ACC112 (cell line): Measurements from ENCODE around the gene NOPCHAP1.
"Not testable (repeated sequence)": the region's sequence is repeated elsewhere in the genome, so short reads cannot be mapped to it uniquely, and the experiment has no call there.

Experiments
- H2AFZ ChIP-seq: fragments of 200-600 bp; sonication (generic); one replicate; pipeline ENCODE4 v1.6.0; 2017; ENCODE audit warnings: antibody characterized with exemption, low read length; ENCODE audit not compliant: unreplicated experiment
- H3K27ac ChIP-seq: fragments of 200-600 bp; sonication (generic); 2 replicates; pipeline ENCODE4 v1.5.1; 2014; ENCODE audit warnings: low read depth, mild to moderate bottlenecking, antibody characterized with exemption, low read length, moderate library complexity
- H3K27me3 ChIP-seq: fragments of 200-600 bp; sonication (generic); 2 replicates; pipeline ENCODE4 v1.6.1; 2014; ENCODE audit warnings: mild to moderate bottlenecking, antibody characterized with exemption, low read length, moderate library complexity, mixed read lengths; ENCODE audit not compliant: insufficient read depth
- H3K36me3 ChIP-seq: fragments of 200-600 bp; sonication (generic); 2 replicates; pipeline ENCODE4 v1.6.1; 2016; ENCODE audit warnings: mild to moderate bottlenecking, antibody characterized with exemption, low read length, moderate library complexity, mixed read lengths; ENCODE audit not compliant: insufficient read depth
- H3K4me1 ChIP-seq: fragments of 200-600 bp; sonication (generic); one replicate; pipeline ENCODE4 v1.6.1; 2016; ENCODE audit warnings: low read length, mixed read lengths; ENCODE audit not compliant: insufficient read depth, unreplicated experiment, control insufficient read depth
- H3K4me3 ChIP-seq: fragments of 200-600 bp; sonication (generic); 2 replicates; pipeline ENCODE4 v1.5.1; 2014; ENCODE audit warnings: mild to moderate bottlenecking, low read depth, low read length
- H3K79me2 ChIP-seq: fragments of 200-600 bp; sonication (generic); one replicate; pipeline ENCODE4 v1.6.0; 2016; ENCODE audit warnings: low read length; ENCODE audit not compliant: control insufficient read depth, unreplicated experiment, insufficient read depth

NOPCHAP1 gene, protein sequence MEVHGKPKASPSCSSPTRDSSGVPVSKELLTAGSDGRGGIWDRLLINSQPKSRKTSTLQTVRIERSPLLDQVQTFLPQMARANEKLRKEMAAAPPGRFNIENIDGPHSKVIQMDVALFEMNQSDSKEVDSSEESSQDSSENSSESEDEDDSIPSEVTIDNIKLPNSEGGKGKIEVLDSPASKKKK

DNA sequence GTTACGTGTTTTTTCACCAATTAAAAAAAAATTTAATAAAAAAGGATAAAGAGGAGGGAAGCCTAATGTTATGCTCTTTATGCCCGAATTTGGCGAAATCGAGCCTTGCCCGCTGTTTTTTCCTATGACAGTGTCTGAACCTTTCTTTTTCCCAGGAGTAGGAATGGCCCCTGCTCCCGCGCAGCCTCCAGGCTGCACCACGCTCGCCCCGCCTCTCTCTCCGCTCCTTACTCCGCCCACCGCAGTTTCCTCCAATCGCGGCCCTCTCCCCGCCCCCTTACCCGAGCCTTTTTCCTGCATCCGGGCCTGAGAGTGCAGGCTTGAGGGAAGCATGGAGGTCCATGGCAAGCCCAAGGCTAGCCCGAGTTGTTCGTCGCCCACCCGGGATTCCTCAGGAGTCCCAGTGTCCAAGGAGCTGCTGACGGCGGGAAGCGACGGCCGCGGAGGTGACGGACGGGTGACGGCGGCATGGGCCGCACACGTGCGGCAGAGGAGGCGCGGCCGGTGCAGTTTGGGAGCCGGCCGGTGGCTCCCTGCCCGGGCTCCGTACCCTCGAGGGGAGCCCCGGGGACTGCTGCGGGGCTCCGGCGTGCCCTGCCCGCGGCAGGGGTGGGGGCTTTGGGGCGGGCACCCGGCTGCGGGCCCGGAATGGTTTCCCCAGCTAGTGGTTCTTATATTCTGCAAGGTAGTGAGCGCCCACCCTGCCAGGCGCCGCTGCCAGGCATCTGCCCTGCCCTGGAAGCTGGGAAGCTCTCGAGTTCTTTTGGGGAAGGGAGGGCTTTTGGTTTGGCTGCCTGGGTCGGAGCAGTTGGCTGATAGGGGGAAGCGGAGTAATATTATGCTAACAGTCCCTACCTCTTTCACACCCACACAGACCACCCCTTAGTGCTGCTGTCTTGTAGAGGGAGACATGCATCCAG is at the start of gene NOPCHAP1:
NOPCHAP1 (plus strand) TSS at position 295 of the 920 bp plus-strand sequence; CDS start at position 332, 37 bp downstream.
- peak within 1 kb of the TSS; percentile 92 for H2AFZ ChIP-seq
- peaks cover 13% of the 10 kb centered on the region for H3K79me2 ChIP-seq
- H3K27me3 ChIP-seq: no peaks in the 10 kb centered on the region

GRCh38 chr12:104938371-104938770 is 47.7 kb upstream of the NOPCHAP1 start:
- Histone ChIP-seq H3K4me1 (peaks cover 9% of the 10 kb centered on the region), H3K27ac (no peak overlapping the region), H3K27me3 (no peaks in the 10 kb centered on the region), H3K4me3 (no peak overlapping the region), H3K79me2 (no peaks in the 10 kb centered on the region), H3K36me3 (no peaks in the 10 kb centered on the region), H2AFZ (no peak overlapping the region)

More for the DNA sequence above, at the start of gene NOPCHAP1:
- peaks cover 20% of the 10 kb centered on the region for H3K4me1 ChIP-seq
- H3K36me3 ChIP-seq: peaks cover 22% of the 10 kb centered on the region
- peak within 1 kb of the TSS; percentile 98 for H3K4me3 ChIP-seq
- H3K27ac ChIP-seq: no peak within 1 kb of the TSS

DNA sequence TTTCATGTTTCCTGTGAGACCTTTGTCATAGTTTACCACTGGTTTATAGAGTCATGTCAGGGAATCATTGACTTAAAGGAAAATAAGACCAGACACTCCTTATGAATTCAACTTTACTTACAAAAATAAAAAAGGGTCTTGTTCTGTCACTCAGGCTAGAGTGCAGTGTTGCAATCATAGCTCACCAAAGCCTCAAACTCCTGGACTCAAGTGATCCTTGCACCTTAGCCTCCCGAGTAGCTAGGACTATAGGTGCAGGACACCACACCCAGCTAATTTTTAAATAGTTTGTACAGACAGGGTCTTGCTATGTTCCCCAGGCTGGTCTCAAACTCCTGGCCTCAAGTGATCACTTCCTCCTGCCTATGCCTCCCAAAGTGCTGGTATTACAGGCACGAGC is 47.0 kb upstream of the NOPCHAP1 start:
- Histone ChIP-seq H3K36me3 (no peaks in the 10 kb centered on the region), H3K27ac (no peak overlapping the region), H3K27me3 (no peaks in the 10 kb centered on the region), H3K79me2 (no peaks in the 10 kb centered on the region), H3K4me3 (no peak overlapping the region), H3K4me1 (peaks cover 9% of the 10 kb centered on the region), H2AFZ (no peak overlapping the region)

DNA sequence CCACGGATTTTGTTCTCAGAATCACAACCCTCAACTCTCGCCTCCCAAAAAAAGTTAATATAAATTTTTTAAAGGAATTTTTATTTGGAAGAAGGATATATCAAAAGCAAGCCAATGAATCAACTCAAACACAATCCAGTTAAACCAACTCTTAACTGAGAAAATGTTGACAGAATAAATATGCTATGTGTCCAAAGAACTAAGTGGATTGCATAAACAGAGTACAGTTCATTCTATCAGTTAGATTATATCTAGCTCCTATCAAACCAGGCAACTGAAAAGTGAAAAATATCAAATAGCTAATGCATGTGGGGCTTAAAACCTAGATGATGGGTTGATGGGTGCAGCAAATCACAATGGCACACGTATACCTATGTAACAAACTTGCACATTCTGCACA is 44.7 kb upstream of the NOPCHAP1 start:
- H3K36me3 ChIP-seq: no peaks in the 10 kb centered on the region
- peaks cover 9% of the 10 kb centered on the region for H3K4me1 ChIP-seq
- no peaks in the 10 kb centered on the region for H3K79me2 ChIP-seq
- no peak overlapping the region for H2AFZ ChIP-seq
- H3K4me3 ChIP-seq: no peak overlapping the region
- no peaks in the 10 kb centered on the region for H3K27me3 ChIP-seq
- no peak overlapping the region for H3K27ac ChIP-seq

DNA sequence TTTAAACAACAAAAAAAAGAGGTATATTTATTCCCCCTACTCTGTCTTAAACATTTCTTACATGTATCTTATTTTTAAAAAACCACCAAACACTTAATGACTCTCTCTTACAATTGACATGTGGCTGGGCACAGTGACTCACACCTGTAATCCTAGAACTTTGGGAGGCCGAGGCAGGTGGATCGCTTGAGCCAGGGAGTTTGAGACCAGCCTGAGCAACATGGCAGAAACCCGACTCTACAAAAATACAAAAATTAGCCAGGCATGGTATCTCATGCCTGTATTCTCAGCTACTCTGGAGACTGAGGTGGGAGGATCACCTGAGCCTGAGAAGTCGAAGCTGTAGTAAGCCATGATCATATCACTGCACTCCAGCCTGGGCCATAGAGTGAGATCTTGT is 44.0 kb upstream of the NOPCHAP1 start:
- Histone ChIP-seq H3K4me3 (no peak overlapping the region), H3K27ac (no peak overlapping the region), H2AFZ (no peak overlapping the region), H3K27me3 (no peaks in the 10 kb centered on the region), H3K4me1 (peaks cover 9% of the 10 kb centered on the region), H3K36me3 (no peaks in the 10 kb centered on the region), H3K79me2 (no peaks in the 10 kb centered on the region)

DNA sequence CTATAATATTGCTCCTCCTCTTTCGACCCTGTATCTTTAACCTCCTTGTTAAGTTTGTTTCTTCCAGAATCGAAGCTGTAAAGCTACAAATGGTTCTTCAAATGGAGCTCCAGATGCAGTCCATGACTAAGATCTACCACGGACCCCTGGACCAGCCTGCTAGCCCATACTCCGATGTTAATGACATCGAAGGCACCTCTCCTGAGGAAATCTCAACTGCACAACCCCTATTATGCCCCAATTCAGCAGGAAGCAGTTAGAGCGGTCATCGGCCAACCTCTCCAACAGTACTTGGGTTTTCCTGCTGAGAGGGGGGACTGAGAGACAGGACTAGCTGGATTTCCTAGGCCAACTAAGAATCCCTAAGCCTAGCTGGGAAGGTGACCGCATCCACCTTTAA is 42.7 kb upstream of the NOPCHAP1 start:
- H3K79me2 ChIP-seq, H3K4me1 ChIP-seq, H3K27me3 ChIP-seq, H3K4me3 ChIP-seq, H3K36me3 ChIP-seq, H2AFZ ChIP-seq, H3K27ac ChIP-seq: not testable (repeated sequence)

GRCh38 chr12:104944252-104944651 is 41.9 kb upstream of the NOPCHAP1 start:
- H3K4me3 ChIP-seq: no peak overlapping the region
- H2AFZ ChIP-seq: no peak overlapping the region
- no peaks in the 10 kb centered on the region for H3K36me3 ChIP-seq
- H3K27me3 ChIP-seq: no peaks in the 10 kb centered on the region
- H3K79me2 ChIP-seq: no peaks in the 10 kb centered on the region
- H3K27ac ChIP-seq: no peak overlapping the region
- no peaks in the 10 kb centered on the region for H3K4me1 ChIP-seq

GRCh38 chr12:104948716-104949115 is 37.4 kb upstream of the NOPCHAP1 start:
- H2AFZ ChIP-seq, H3K27ac ChIP-seq, H3K27me3 ChIP-seq, H3K79me2 ChIP-seq, H3K4me3 ChIP-seq, H3K36me3 ChIP-seq: not testable (repeated sequence)
- H3K4me1 ChIP-seq: peaks cover 25% of the 10 kb centered on the region

DNA sequence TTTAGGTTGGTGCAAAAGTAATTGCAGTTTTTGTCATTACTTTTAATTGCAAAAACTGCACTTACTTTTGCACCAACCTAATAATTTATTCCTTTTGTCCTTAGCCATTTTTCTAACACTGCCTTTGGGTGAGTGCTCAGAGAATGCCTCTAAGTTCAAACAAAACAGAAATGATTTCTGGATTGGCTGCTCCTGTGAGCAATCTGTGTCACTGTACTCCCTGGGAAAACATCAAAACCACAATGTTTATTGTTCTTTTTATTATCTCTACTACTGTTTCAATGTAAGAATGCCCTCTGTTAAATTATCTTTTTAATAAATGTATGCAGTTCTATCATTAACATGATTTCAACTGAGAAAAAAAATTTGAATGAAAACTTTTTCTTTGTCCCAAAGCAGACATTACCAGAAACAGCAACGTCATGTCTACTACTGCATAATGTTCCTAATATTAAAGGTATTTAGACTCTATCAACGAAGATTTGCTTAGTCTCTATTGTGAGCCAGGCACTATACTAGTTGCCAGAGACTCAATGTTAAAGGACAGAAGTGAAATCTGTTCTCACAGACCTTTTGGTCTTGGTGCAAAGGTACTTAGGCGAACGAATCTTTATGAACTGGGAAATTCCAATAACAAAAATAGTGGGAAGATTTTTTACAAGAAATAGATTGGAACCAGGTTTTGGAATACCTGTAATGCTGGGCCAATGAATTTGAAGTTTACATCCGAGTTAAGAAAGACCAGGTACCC is 34.2 kb upstream of the NOPCHAP1 start:
- H2AFZ ChIP-seq: no peak overlapping the region

GRCh38 chr12:104952816-104953215 is 33.3 kb upstream of the NOPCHAP1 start:
- no peak overlapping the region for H2AFZ ChIP-seq
- H3K4me3 ChIP-seq: no peak overlapping the region

More for the DNA sequence above, 34.2 kb upstream of the NOPCHAP1 start:
- H3K4me1 ChIP-seq: peaks cover 32% of the 10 kb centered on the region
- no peak overlapping the region for H3K4me3 ChIP-seq
- H3K79me2 ChIP-seq: peaks cover 7% of the 10 kb centered on the region
- no peaks in the 10 kb centered on the region for H3K36me3 ChIP-seq
- no peak overlapping the region for H3K27ac ChIP-seq
- no peaks in the 10 kb centered on the region for H3K27me3 ChIP-seq

More at GRCh38 chr12:104952816-104953215, 33.3 kb upstream of the NOPCHAP1 start:
- H3K36me3 ChIP-seq: no peaks in the 10 kb centered on the region
- H3K27me3 ChIP-seq: no peaks in the 10 kb centered on the region
- H3K4me1 ChIP-seq: peaks cover 33% of the 10 kb centered on the region
- no peak overlapping the region for H3K27ac ChIP-seq
- H3K79me2 ChIP-seq: peaks cover 12% of the 10 kb centered on the region
